A549 (cell line): ENCODE measurements around the gene VWF. TPM values are rescaled to one million over a fixed set of nuclear protein-coding genes. Genes with fewer than 3 reads are reported as not detected.

Experiments
- ATAC-seq, 2 experiments: fragments of 200-7000 bp in 1 of 2; fragments of >200 bp in 1 of 2; cut with Nextera tagmentation in 1 of 2; cut with Tn5 transposase in 1 of 2; 3 replicates each; pipeline versions ENCODE4 v1.8.0 to v1.9.1; 2018 to 2020; ENCODE audit warnings: mild to moderate bottlenecking in 1 of 2, moderate library complexity in 1 of 2
- CTCF ChIA-PET: fragments of 300-600 bp; sonication (Branson Sonifier 250); formaldehyde crosslinking; extraction: SDS; loops from one replicate; lab custom pipeline; 2021; ENCODE audit warnings: antibody characterized with exemption, inconsistent platforms; lab: Yijun Ruan, JAX
- POLR2A ChIA-PET: fragments of 350-600 bp; formaldehyde crosslinking; extraction: SDS; loops from one replicate; lab custom pipeline; 2021; ENCODE audit warnings: antibody characterized with exemption, inconsistent platforms; lab: Yijun Ruan, JAX
- DNase-seq, 2 experiments: peaks; one replicate each; pipeline versions ENCODE4 v3.0.0 to v3.0.0-alpha.2; 2011 to 2016; ENCODE audit warnings: low read depth in 1 of 2, low spot score in 1 of 2
- FAIRE-seq: peaks from 2 replicates; lab custom pipeline; 2011; peaks lifted over from hg19 to GRCh38; lab: Jason Lieb, UNC
- H3K27ac ChIP-seq, 2 experiments: fragments of >200 bp; sonication (Bioruptor Twin); formaldehyde crosslinking; 3 replicates each; pipeline ENCODE4 v1.5.1; 2016 to 2017
- H3K4me1 ChIP-seq: fragments of >200 bp; sonication (Bioruptor Twin); formaldehyde crosslinking; 3 replicates; pipeline ENCODE4 v1.6.1; 2016
- H3K4me2 ChIP-seq: fragments of >200 bp; sonication (Bioruptor Twin); formaldehyde crosslinking; 3 replicates; pipeline ENCODE4 v1.6.1; 2016
- H3K4me3 ChIP-seq: fragments of >200 bp; sonication (Bioruptor Twin); formaldehyde crosslinking; 3 replicates; pipeline ENCODE4 v1.5.1; 2016
- H3K9me3 ChIP-seq: fragments of >200 bp; sonication (Bioruptor Twin); formaldehyde crosslinking; 3 replicates; pipeline ENCODE4 v1.6.1; 2016
- BCL3 ChIP-seq: fragments of >200 bp; sonication (Bioruptor Twin); formaldehyde crosslinking; IDR thresholded peaks from 3 replicates; pipeline ENCODE4 v1.6.1; 2016
- BHLHE40 ChIP-seq: IDR thresholded peaks from 2 replicates; pipeline ENCODE4 v1.6.1; 2012; ENCODE audit warnings: low read depth, low read length, inconsistent platforms
- CBX8 ChIP-seq: fragments of 200-600 bp; sonication (generic); IDR thresholded peaks from 2 replicates; pipeline ENCODE4 v1.6.1; 2016
- CEBPB ChIP-seq, 2 experiments: fragments of >200 bp in 1 of 2; sonication (Bioruptor Twin) in 1 of 2; formaldehyde crosslinking in 1 of 2; IDR thresholded peaks; 2 replicates each; pipeline ENCODE4 v1.6.1; 2012 to 2016
- CTCF ChIP-seq: fragments of >200 bp; sonication (Bioruptor Twin); formaldehyde crosslinking; IDR thresholded peaks from 3 replicates; pipeline ENCODE4 v1.5.1; 2016
- E2F6 ChIP-seq: IDR thresholded peaks from 2 replicates; pipeline ENCODE4 v1.6.1; 2012; ENCODE audit warnings: low read depth, borderline replicate concordance
- EP300 ChIP-seq, 2 experiments: fragments of >200 bp; sonication (Bioruptor Twin); formaldehyde crosslinking; IDR thresholded peaks; 2 replicates in 1 of 2; 3 replicates in 1 of 2; pipeline ENCODE4 v1.6.1; 2016 to 2017
- HES2 ChIP-seq: fragments of >200 bp; sonication (Bioruptor Twin); formaldehyde crosslinking; IDR thresholded peaks from 2 replicates; pipeline ENCODE4 v1.6.1; 2016
- HMGXB4 ChIP-seq: fragments of 250-450 bp; sonication (Bioruptor Pico); IDR thresholded peaks from 2 replicates; pipeline ENCODE4 v1.5.0; 2021; ENCODE audit warnings: mild to moderate bottlenecking, moderate library complexity, borderline replicate concordance
- HOXB13 ChIP-seq: fragments of 250-450 bp; sonication (Bioruptor Pico); IDR thresholded peaks from 2 replicates; pipeline ENCODE4 v1.5.0; 2020; ENCODE audit warnings: low read depth, mild to moderate bottlenecking, moderate library complexity
- HOXB5 ChIP-seq: fragments of 250-450 bp; sonication (Bioruptor Pico); IDR thresholded peaks from 2 replicates; pipeline ENCODE4 v1.5.0; 2020; ENCODE audit warnings: mild to moderate bottlenecking, moderate library complexity
- KDM1A ChIP-seq: fragments of 200-600 bp; sonication (generic); IDR thresholded peaks from 2 replicates; pipeline ENCODE4 v1.6.1; 2016; ENCODE audit warnings: low read depth, mild to moderate bottlenecking
- NFE2L2 ChIP-seq: fragments of 150-350 bp; conservative IDR thresholded peaks from 2 replicates; pipeline ENCODE4 v1.6.1; 2014; ENCODE audit warnings: low read length
- NPAS2 ChIP-seq: fragments of 250-450 bp; sonication (Bioruptor Pico); IDR thresholded peaks from 2 replicates; pipeline ENCODE4 v1.8.0; 2022; ENCODE audit warnings: mild to moderate bottlenecking, moderate library complexity, borderline replicate concordance
- PHF8 ChIP-seq: fragments of 200-600 bp; sonication (generic); IDR thresholded peaks from 2 replicates; pipeline ENCODE4 v1.6.1; 2016; ENCODE audit warnings: low read depth, mild to moderate bottlenecking, antibody characterized with exemption, moderate library complexity, borderline replicate concordance
- POLR2A ChIP-seq: IDR thresholded peaks from 2 replicates; pipeline ENCODE4 v1.6.1; 2012; ENCODE audit warnings: mild to moderate bottlenecking, low read length
- RAD21 ChIP-seq, 2 experiments: fragments of >200 bp in 1 of 2; sonication (Bioruptor Twin) in 1 of 2; formaldehyde crosslinking in 1 of 2; IDR thresholded peaks in 1 of 2; conservative IDR thresholded peaks in 1 of 2; 2 replicates in 1 of 2; 3 replicates in 1 of 2; pipeline ENCODE4 v1.6.1; 2012 to 2018; ENCODE audit warnings: inconsistent platforms in 1 of 2
- REST ChIP-seq: fragments of 200-600 bp; sonication (generic); IDR thresholded peaks from 2 replicates; pipeline ENCODE4 v1.6.1; 2016; ENCODE audit warnings: antibody characterized with exemption, mild to moderate bottlenecking, moderate library complexity
- RNF2 ChIP-seq: fragments of 200-600 bp; sonication (generic); IDR thresholded peaks from 2 replicates; pipeline ENCODE4 v1.6.1; 2016; ENCODE audit warnings: low read depth, mild to moderate bottlenecking, antibody characterized with exemption, moderate library complexity, borderline replicate concordance
- SMC3 ChIP-seq: fragments of >200 bp; sonication (Bioruptor Twin); formaldehyde crosslinking; IDR thresholded peaks from 3 replicates; pipeline ENCODE4 v1.6.1; 2018; ENCODE audit warnings: inconsistent platforms
- TFCP2L1 ChIP-seq: fragments of 250-450 bp; sonication (Bioruptor Pico); IDR thresholded peaks from 2 replicates; pipeline ENCODE4 v1.5.0; 2021; ENCODE audit warnings: mild to moderate bottlenecking
- TP53 ChIP-seq: fragments of 250-450 bp; sonication (Bioruptor Pico); IDR thresholded peaks from 2 replicates; pipeline ENCODE4 v1.5.0; 2021; ENCODE audit warnings: mild to moderate bottlenecking, moderate library complexity
- ZC3H11A ChIP-seq: fragments of 450-650 bp; IDR thresholded peaks from 2 replicates; pipeline ENCODE4 v1.6.1; 2014; ENCODE audit warnings: antibody characterized with exemption, mild to moderate bottlenecking
- ZSCAN20 ChIP-seq: fragments of 250-450 bp; sonication (Bioruptor Pico); IDR thresholded peaks from 2 replicates; pipeline ENCODE4 v1.8.0; 2022; ENCODE audit warnings: mild to moderate bottlenecking, moderate library complexity
- WGBS: methylation state at CpG from one replicate; pipeline ENCODE4 v1.1.6; 2017; ENCODE audit errors: missing lambda C conversion rate; 5-methylcytosine and 5-hydroxymethylcytosine counted together
- polyA plus RNA-seq, 4 experiments: library from polyadenylated mRNA; depleted of rRNA in 3 of 4; stranded (reverse); fragments of >200 nt; fragmentation: RNase III in 1 of 4; extraction: RNeasy Plus Mini Kit Qiagen cat#74134 plus additional on column Dnase treatment in 1 of 4; gene quantifications; 2 replicates in 3 of 4; 3 replicates in 1 of 4; pipeline ENCODE4 v1.2.3, GENCODE V29; 2011 to 2017

Gene VWF
- polyA plus RNA-seq, 2 of the 4 experiments (the other 2 are of a cell fraction), result 0.01 TPM; not detected in 1

- Histone ChIP-seq H3K27ac (no peak overlapping the region), H3K9me3 (no peaks in the 10 kb centered on the region), H3K4me2 (no peak overlapping the region), H3K4me1 (no peaks in the 10 kb centered on the region), H3K4me3 (no peak overlapping the region)
- POLR2A ChIA-PET, result no interaction called here
- DNase-seq (no peak), FAIRE-seq (no peak), ATAC-seq (no peak)
- TF ChIP-seq EP300 (IDR thresholded peaks at IDR 0.05), result no peak
- no peak for TF ChIP-seq PHF8
- TF ChIP-seq BCL3, result no peak
- TF ChIP-seq BHLHE40, result no peak
- CTCF ChIA-PET, result interaction anchor here (0.7 to 6.6 kb wide), 24 partner anchors 8 to 985 kb away, joined by 3 to 361 read pairs (median 11); no protein-coding TSS in a partner anchor
- 55% methylated on average over 3 of the region's 3 CpGs for WGBS
Measured at GRCh38 chr12:5989621-5990020, 134.8 kb downstream of the VWF start.

GRCh38 chr12:5988659-5989116 is 135.8 kb downstream of the VWF start:
- Histone ChIP-seq H3K4me3 (no peak overlapping the region), H3K27ac (no peak overlapping the region), H3K4me2 (no peak overlapping the region), H3K9me3 (no peaks in the 10 kb centered on the region), H3K4me1 (no peaks in the 10 kb centered on the region)
- peak; percentile 86 for FAIRE-seq
- DNase-seq, result peak; percentile 73 to 80
- POLR2A ChIA-PET, result interaction anchor here (1.2 kb wide), 1 partner anchor 49 kb away, joined by 4 read pairs; no protein-coding TSS in a partner anchor
- CTCF ChIA-PET, result interaction anchor here (0.5 to 6.6 kb wide), 73 partner anchors 9 to 986 kb away, joined by 3 to 361 read pairs (median 4); partner anchors contain the start of genes CD9 and VAMP1
- 2% methylated on average over 10 of the region's 10 CpGs for WGBS
- ATAC-seq, result peak; percentile 92 to 99
- TF ChIP-seq RAD21 (conservative IDR thresholded peaks at IDR 0.05 in 1 of 2, IDR thresholded peaks at IDR 0.05 in 1 of 2) (peak; percentile 94 to 95), POLR2A (no peak), SMC3 (peak; percentile 90), CTCF (peak; percentile 90), HOXB13 (CRISPR knock-in tag) (no peak)
- TF ChIP-seq, all 56 proteins: peak for 3

GRCh38 chr12:5988088-5988487 is 136.4 kb downstream of the VWF start:
- no peak overlapping the region for H3K4me3 ChIP-seq
- ChIA-PET CTCF (interaction anchor here (0.5 to 6.6 kb wide), 69 partner anchors 9 to 987 kb away, joined by 3 to 361 read pairs (median 4); partner anchors contain the start of genes CD9 and VAMP1), POLR2A (interaction anchor here (1.2 kb wide), 1 partner anchor 50 kb away, joined by 4 read pairs; no protein-coding TSS in a partner anchor)
- H3K9me3 ChIP-seq, result no peaks in the 10 kb centered on the region
- H3K4me2 ChIP-seq, result no peak overlapping the region
- no peaks in the 10 kb centered on the region for H3K4me1 ChIP-seq
- ATAC-seq, result no peak
- no peak for DNase-seq
- no peak for FAIRE-seq
- 33% methylated on average over 9 of the region's 10 CpGs for WGBS
- no peak overlapping the region for H3K27ac ChIP-seq
- TF ChIP-seq EP300 (IDR thresholded peaks at IDR 0.05), result no peak
- TF ChIP-seq TP53 (CRISPR knock-in tag), result no peak
- no peak for TF ChIP-seq REST
- TF ChIP-seq NFE2L2, result no peak
- no peak for TF ChIP-seq NPAS2 (CRISPR knock-in tag)
- TF ChIP-seq CEBPB (IDR thresholded peaks at IDR 0.05), result no peak
- no peak for TF ChIP-seq HOXB5
- no peak for TF ChIP-seq TFCP2L1 (CRISPR knock-in tag)
- no peak for TF ChIP-seq KDM1A
- TF ChIP-seq ZSCAN20 (CRISPR knock-in tag), result no peak
- TF ChIP-seq HES2, result no peak
- TF ChIP-seq CBX8, result no peak
- TF ChIP-seq E2F6, result no peak
- TF ChIP-seq HMGXB4 (CRISPR knock-in tag), result no peak
- no peak for TF ChIP-seq RNF2
- no peak for TF ChIP-seq ZC3H11A
